COR-L47 (cell line): Measurements from ENCODE around the gene PCMTD2.

Source experiments
- DNase-seq: peaks from one replicate; lab custom pipeline; 2025; lab: John Stamatoyannopoulos, UW

PCMTD2 gene

GRCh38 chr20:64255361-64256281 is at the start of gene PCMTD2:
PCMTD2 (plus strand) TSS chr20:64255748; CDS start chr20:64259966, 4,218 bp downstream.
- DNase-seq = peak; percentile 85

DNA sequence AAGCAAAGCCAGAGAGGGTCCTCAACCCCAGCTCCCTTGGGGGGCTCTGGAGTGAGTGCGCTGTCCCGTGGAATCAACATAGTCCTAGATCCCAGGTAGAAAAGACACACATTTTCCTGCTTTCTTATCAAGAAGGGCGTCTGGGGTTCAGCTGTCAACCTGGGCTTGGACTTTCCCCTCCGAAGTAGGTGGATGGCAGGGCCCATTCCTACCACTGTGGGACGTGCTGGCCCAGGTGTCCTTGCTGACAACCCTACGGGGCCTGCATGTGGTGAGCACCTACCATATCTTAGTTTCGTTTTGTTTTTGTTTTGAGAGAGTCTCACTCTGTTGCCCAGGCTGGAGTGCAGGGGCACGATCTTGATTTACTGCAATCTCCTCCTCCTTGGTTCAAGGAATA is 48.9 kb upstream of the PCMTD2 start:
- DNase-seq = no peak

GRCh38 chr20:64207641-64208590 is 47.6 kb upstream of the PCMTD2 start:
- DNase-seq = no peak

DNA sequence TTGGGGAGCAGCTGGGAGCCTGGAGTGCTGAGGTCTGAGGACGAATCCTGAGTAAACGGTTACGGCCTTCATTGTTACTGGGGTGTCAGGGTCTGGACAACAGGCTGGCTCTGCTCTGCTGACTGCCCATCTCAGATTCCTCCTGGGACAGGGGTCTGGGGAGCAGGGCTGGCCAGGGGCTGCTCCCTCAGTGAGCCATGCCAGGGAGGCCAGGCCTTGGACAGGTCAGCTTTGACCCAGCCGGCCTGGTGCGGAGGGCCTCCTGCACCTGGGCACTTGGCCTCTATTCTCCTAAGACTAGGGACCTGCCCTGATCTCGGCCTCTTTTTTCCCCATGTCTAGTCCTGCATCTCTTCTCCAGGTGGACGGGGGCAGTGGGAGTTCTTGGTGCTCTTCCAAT is 46.4 kb upstream of the PCMTD2 start:
- no peak for DNase-seq

GRCh38 chr20:64210656-64211369 is 44.7 kb upstream of the PCMTD2 start:
- DNase-seq = no peak

GRCh38 chr20:64211874-64212658 is 43.5 kb upstream of the PCMTD2 start:
- DNase-seq = no peak

DNA sequence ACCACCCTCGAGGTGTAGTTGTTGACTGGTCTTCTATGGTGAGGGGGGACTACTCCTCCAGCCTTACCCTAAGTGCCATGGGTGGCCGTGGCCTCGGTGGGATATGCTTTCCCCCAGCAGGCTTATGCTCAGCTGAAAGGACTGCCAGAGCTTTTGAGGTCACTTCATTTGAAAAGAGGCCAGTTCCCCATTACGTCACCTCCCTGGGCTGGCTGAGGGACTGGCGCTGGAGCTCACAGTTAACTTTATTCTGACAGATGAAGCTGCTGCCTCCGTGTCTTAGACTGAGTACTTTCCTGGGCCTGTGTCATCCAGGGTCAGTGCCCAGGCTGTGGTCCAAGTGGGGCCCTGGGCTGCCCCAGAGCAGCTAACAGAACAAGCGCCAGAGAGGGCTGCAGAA is 42.8 kb upstream of the PCMTD2 start:
- no peak for DNase-seq

DNA sequence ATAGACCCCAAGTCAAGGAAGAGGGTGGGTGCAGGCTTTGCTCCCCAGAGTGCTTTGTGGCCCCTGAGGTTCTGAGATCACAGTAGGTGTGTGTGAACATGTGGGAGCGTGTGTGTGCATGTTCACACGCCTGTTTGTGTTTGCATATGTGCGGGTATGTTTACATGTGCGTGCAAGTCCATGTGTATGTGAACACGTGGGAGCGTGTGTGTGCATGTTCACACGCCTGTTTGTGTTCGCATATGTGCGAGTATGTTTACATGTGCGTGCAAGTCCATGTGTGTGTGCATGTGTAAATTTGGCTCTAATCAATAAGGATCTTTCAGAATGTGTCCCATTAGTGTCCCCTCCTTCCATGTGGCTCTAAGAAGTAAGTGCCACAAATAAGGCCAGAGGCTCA is 41.4 kb upstream of the PCMTD2 start:
- DNase-seq = no peak

DNA sequence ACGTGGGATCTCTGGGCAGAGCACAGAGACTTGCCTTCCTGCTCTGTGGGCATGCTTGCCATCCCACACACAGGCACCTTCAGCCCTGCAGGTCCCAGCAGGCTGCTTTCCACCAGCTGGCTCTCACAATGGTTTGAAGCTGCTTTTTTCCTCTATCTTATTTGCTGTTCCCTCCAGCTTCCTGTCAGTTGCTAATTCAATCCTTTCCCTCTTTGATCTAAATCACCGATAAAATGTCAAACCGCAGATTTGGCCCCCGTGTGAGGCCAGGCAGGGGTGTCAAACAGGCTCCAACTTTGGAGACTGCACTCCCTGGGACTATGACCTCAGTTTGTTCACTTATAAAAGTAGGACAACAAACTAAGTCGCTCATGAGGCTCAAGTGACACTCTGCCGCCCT is 40.6 kb upstream of the PCMTD2 start:
- DNase-seq = no peak

DNA sequence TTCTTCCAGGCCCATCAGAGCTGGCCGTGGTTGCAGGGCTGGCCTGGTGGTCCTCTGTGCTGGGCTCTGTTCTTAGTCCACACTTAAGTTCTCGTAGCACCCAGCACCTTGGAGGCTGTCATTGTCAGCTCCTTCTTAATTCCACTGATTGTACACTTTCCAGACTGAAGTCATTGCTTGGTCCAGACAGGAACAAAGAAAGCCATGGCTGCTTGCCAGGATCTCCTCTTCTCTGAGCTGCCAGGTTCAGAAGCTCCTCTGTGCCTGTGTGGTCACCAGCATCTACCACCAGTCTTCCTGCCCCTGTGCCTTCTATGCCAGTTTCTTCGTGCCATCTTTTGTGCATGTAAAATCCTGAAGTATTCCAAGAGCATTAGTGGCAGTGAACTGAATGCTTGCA is 39.5 kb upstream of the PCMTD2 start:
- DNase-seq = peak; percentile 59

DNA sequence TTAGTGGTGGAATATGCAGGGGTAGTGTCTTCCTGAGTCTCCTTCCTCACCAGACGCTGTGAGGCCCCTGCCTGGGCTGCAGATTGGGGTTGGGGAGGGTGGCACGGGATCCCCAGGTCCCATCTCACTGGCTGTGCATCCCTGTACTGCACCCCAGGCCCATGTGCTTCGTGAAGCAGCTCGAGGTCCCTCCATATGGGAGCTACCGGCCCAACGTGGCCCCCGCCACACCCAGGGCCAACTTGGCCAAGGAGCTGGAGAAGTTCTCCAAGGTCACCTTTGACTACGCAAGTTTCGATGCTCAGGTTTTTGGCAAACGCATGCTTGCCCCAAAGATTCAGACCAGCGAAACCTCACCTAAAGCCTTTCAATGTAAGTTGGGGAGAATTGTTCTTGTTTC is 38.6 kb upstream of the PCMTD2 start:
- no peak for DNase-seq

GRCh38 chr20:64217539-64218221 is 37.9 kb upstream of the PCMTD2 start:
- DNase-seq = peak; percentile 43

DNA sequence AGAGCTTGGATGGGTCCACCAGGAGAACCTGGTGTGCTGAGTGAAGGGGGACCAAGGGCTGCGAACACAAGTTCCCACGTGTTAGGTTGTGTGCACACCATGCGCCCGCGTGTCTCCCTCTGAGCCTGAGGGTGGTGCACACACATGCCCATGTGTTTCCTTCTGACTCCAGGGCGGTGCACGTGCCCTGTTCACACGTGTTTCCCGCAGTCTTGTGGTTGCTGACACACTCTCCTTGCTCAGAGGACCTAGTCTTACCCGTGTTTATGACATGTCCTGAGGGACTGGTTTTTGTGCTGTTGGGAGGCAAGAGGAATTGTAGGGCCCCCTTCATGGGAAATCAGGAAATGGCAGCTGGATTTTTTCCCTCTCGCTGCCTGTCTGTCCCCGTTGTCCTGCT is 36.3 kb upstream of the PCMTD2 start:
- DNase-seq = no peak

- DNase-seq = no peak
Observed at GRCh38 chr20:64219730-64220129, 35.8 kb upstream of the PCMTD2 start.

DNA sequence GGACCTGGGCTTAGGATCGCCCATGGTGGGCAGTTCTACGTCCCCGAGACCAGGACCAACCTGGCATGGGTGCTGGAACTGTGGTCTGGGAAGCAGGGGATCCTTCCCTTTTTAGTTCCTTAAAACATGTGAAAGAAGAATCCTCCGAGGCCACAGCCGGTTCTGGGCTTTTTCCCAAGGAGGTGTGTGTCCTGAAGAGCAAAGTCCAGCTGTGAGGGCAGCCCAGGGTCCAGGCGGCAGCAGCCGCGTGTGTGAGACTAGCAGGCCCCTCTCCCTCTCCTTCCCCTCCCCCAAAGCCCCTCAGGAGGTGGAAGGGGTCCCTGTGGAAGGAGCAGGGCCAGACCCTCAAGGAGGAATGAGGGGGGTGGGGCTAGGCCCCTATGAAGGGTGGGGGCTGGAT is 35.1 kb upstream of the PCMTD2 start:
- no peak for DNase-seq

- DNase-seq = no peak
Observed at GRCh38 chr20:64220891-64221527, 34.5 kb upstream of the PCMTD2 start.

DNA sequence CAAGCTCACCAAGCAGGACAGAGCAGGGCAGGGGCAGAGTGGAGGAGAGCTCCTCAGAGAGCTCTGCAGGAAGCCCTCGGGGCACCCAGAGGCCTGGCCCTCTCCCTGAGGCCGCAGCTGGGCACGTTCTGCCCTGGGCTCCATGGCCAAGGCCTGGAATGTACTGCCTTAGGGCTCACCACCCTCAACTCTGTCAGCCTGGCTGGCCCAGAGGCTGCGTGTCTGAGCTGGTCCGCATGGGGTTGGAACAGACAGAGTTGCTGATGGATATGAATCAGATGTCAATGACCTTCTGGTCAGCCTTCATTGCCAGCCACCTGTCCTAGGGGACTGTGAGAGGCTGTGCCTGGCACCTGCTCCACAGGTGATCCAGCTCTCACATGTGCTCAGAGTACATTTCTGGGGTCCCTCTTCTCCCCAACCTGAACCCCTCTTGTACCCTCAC is 33.2 kb upstream of the PCMTD2 start:
- DNase-seq = no peak

- DNase-seq = no peak
Observed at GRCh38 chr20:64222851-64223525, 32.6 kb upstream of the PCMTD2 start.

DNA sequence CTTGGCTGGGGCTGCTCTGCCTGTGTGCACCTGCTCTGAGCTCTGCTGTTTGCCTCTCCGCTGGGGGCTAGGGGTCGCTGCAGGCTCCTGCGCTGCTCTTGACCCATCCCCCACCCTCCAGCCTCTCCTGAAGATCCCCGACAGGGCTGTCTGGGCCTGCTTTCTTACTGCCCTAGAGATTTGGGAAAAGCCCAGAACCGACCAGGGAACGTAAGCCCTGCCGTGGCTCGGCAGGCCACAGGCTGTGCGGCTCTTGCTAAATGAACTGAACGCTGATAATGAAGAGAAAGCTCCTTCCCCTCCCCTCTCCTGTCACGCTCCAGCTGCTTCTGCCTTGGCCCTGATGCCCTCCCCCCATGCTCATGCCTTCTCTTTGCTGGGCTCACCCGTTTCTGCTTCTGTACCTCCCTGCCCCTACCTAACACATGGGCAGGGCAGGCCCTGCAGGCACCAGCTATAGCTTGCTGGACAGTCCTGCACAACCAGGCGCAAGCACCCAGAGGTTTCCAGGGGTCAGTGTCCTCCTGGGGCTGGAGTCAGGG is 32.0 kb upstream of the PCMTD2 start:
- no peak for DNase-seq
